HG03565 (cell line): ENCODE results near the gene SPOCK1.
"Not testable (repeated sequence)": the region's sequence is repeated elsewhere in the genome, so short reads cannot be mapped to it uniquely, and the experiment has no call there.

Experiments used
- ATAC-seq: cut with Tn5 transposase; IDR thresholded peaks from one replicate; pipeline ENCODE4 v1.9.1; 2021; ENCODE audit warnings: mild to moderate bottlenecking, moderate library complexity; ENCODE audit not compliant: unreplicated experiment

SPOCK1 gene

DNA sequence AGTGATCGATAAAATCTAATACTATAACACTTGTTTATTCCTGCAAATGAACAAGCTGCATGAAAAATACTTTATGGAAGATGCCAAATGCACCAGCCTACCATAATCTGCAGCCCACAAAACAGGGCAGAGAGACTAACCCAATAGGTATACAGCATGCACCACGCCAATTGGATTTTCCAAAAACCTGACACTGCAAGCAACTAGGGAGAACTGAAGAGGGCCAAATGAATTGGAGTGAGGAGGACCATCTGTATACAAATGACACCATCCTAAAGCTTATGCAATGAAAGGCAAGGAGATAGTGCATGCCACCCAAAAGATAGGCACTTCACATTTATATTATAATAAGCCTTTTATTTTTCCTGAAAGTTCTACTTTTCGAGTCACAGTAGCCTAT is 100.4 kb downstream of the SPOCK1 start:
- ATAC-seq = no peak

- ATAC-seq = no peak
Measured at GRCh38 chr5:137398154-137398553, 101.0 kb downstream of the SPOCK1 start.

- no peak for ATAC-seq
Measured at GRCh38 chr5:137395011-137395755, 103.9 kb downstream of the SPOCK1 start.

- no peak for ATAC-seq
Measured at GRCh38 chr5:137394380-137394779, 104.7 kb downstream of the SPOCK1 start.

DNA sequence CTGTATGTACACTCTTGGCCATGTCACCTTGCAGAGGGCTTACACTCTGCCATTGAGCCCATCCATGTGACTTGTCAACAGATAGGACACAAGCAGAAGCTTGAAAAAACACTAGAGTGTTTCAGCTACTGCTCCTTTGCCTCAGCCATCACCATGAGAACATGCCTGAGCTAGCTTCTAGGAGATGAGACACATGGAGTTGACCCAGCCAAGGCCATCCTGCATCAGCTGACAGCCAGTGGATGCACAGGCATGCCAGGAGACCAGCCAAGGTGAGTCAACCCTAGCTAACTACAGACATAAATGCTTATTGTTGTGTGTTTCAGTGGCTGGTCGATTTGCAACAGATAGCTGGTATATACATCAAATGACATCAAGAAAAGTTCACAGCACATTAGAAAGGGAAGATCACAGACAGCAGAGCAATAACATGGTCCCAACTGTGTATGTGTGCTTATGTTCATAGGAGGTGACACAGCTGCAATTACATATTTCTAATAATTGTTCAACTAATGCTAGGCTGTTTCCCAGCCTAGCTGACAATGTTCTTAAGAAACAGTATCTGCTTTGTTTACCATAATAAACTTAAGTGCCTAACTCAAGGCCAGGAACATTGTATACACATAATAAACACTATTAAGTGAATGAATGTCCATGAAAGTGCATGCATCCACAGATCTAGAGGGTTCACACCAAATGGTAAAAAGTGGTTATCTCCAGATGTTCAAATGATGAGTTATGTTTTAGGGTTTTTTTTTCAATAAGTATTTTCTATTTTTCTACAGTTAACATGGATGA is 105.7 kb downstream of the SPOCK1 start:
- ATAC-seq = no peak

DNA sequence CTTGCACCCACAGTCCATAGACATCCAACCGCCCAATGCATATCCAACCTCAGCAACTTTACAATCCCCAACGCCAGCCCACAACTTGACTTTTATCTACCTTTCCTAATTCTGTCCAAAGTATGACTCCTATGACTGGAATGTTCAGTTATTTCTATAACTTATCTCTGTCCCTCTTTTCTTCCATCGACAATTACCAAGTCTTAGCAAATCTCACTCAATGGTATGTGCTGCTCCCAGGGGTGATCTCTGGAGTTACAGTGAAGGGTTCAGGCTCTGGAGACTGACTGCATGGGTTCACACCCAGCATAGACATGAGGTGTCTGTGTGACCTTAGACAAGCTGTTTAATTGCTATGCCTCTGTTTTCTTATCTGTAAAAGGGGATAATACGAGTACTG is 106.9 kb downstream of the SPOCK1 start:
- ATAC-seq = no peak

DNA sequence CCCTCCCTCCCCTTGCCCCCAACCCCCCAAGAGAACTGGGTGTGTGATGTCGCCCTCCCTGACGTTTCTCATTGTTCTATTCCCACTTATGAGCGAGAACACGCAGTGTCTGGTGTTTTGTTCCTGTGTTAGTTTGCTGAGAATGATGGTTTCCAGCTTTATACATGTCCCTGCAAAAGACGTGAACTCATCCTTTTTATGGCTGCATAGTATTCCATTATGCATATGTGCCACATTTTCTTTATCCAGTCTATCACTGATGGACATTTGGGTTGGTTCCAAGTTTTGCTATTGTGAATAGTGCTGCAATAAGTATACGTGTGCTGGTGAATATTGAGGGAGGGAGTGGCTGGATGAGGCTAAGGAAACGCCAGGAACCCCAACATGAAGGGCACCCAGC is 108.1 kb downstream of the SPOCK1 start:
- not testable (repeated sequence) for ATAC-seq

GRCh38 chr5:137389042-137389441 is 110.1 kb downstream of the SPOCK1 start:
- no peak for ATAC-seq

- ATAC-seq = no peak
Measured at GRCh38 chr5:137385064-137385463, 114.1 kb downstream of the SPOCK1 start.

GRCh38 chr5:137383909-137384308 is 115.2 kb downstream of the SPOCK1 start:
- ATAC-seq = no peak

DNA sequence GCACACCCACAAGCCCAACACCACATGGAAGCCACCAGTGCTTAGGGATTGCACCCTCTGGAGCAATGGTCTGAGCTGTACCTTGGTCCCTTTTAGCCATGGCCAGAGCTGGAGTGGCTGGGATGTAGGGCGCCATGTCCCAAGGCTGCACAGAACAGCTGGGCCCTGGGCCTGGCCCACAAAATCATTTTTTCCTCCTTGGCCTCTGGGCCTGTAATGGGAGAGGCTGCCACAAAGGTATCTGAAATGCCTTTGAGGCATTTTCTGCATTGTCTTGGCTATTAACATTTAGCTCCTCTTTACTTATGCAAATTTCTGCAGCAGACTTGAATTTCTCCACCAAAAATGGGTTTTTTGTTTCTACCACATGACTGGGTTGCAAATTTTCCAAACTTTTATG is 117.6 kb downstream of the SPOCK1 start:
- no peak for ATAC-seq

GRCh38 chr5:137379555-137380286 is 119.4 kb downstream of the SPOCK1 start:
- no peak for ATAC-seq

- ATAC-seq = no peak
Measured at GRCh38 chr5:137375741-137376526, 123.2 kb downstream of the SPOCK1 start.

GRCh38 chr5:137374110-137374714 is 124.9 kb downstream of the SPOCK1 start:
- ATAC-seq = no peak

DNA sequence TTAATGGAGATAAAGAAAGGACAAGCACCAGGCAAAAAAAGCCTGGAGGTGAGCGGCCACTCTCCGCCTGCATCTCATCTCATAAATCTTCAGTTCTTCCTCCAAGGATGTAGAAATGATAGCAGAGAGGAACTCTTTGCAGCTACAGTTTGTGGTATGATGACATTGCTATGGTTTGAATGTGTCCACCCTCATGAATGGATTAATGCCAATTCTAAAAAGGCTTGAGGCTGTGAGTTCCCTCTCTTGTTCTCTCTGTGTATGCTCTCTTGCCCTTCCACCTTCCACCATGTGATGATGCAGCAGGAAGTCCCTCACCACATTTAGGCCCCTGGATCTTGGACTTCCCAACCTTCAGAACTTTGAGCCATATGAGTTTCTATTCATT is 126.4 kb downstream of the SPOCK1 start:
- ATAC-seq = no peak

- ATAC-seq = no peak
Measured at GRCh38 chr5:137372016-137372772, 126.9 kb downstream of the SPOCK1 start.

DNA sequence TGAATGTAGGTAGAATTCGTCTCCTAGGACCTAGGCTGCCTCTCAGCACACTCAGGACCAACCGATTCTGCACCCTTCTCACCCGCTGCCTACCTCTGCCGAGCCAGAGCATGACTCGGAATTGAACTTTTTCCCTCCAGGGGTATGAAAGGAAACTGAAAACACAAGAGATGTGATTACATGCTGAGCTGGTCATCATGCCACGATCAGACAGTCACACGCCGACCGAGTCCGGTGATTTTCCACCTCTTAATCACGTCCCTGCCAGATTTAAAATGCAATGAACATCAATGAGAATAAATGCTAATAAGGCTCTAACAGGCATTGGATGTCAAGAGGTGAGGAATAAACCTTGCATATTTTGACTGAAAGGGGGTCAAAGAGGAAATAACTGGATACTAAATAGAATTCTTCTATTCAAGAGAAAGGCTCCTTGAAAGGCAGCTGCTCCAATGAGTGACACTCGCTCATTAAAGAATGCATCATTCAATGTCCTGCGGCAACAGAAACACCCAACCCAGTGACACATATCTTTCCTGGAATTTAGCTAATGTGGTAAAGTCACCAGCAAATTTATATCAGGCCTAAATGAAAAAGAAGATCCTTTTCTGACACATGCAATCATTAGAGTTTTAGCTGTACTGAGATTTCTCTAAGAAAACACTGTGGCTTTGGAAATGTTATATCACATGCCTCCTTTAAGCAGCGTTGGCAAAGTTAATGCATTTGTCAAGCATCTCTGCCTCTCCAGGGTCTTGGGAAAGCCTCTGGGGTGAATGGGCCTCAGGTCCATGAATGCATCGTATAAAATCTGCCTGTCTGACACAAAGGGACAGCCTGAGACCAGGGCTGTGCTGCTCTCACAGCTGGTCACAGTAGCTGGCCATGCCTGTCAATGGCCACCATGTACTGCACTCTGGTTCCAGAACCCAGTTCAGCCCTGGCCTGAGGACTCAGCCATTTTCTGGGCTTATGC is 128.7 kb downstream of the SPOCK1 start:
- no peak for ATAC-seq

GRCh38 chr5:137368651-137369050 is 130.5 kb downstream of the SPOCK1 start:
- no peak for ATAC-seq

DNA sequence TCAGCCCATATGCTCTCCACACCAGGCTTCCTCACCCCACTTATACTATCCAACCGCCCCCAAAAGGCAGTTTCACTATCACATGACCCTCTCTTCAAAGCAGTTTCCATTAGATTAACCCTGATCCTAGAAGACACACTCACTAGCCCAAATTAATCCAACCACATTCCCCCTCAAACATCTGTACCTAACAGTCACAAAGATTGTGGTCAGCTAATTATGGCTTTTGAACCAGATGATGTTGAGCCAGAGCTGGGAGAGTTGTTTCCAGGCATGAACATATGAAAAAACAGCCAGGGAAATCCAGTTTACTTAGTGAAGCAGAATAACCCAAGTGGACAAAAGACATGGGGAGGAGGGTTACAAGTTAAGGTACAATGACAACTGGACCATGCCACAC is 131.2 kb downstream of the SPOCK1 start:
- ATAC-seq = no peak
